ES-I3 (cell line): Measurements from ENCODE around the gene FBF1.
"Not testable (repeated sequence)": the region's sequence is repeated elsewhere in the genome, so short reads cannot be mapped to it uniquely, and the experiment has no call there.

ENCODE experiments used
- H3K36me3 ChIP-seq: 2 replicates; pipeline ENCODE4 v1.6.1; 2013; ENCODE audit warnings: mild to moderate bottlenecking, low read length, control low read depth, moderate library complexity; ENCODE audit not compliant: insufficient read depth
- H3K4me1 ChIP-seq: 2 replicates; pipeline ENCODE4 v1.6.1; 2013; ENCODE audit warnings: mild to moderate bottlenecking, control low read depth, low read length; ENCODE audit not compliant: insufficient read depth
- H3K9ac ChIP-seq: 2 replicates; pipeline ENCODE4 v1.6.1; 2013; ENCODE audit warnings: low read depth, mild to moderate bottlenecking, low read length, moderate library complexity
- H3K9me3 ChIP-seq: 2 replicates; pipeline ENCODE4 v1.6.1; 2013; ENCODE audit warnings: mild to moderate bottlenecking, low read length, moderate library complexity; ENCODE audit not compliant: control insufficient read depth, insufficient read depth

The FBF1 gene

GRCh38 chr17:75970011-75970523 is 29.2 kb upstream of the FBF1 start:
- H3K36me3 ChIP-seq = no peaks in the 10 kb centered on the region; the same call in 1 of the 2 replicates
- H3K9me3 ChIP-seq = no peaks in the 10 kb centered on the region
- H3K4me1 ChIP-seq = no peaks in the 10 kb centered on the region
- no peak overlapping the region for H3K9ac ChIP-seq

GRCh38 chr17:75969044-75969443 is 28.2 kb upstream of the FBF1 start:
- H3K9me3 ChIP-seq, H3K36me3 ChIP-seq, H3K9ac ChIP-seq, H3K4me1 ChIP-seq: not testable (repeated sequence)

GRCh38 chr17:75965468-75965867 is 24.6 kb upstream of the FBF1 start:
- Histone ChIP-seq H3K9me3 (no peaks in the 10 kb centered on the region), H3K4me1 (no peaks in the 10 kb centered on the region), H3K9ac (no peak overlapping the region), H3K36me3 (no peaks in the 10 kb centered on the region)

DNA sequence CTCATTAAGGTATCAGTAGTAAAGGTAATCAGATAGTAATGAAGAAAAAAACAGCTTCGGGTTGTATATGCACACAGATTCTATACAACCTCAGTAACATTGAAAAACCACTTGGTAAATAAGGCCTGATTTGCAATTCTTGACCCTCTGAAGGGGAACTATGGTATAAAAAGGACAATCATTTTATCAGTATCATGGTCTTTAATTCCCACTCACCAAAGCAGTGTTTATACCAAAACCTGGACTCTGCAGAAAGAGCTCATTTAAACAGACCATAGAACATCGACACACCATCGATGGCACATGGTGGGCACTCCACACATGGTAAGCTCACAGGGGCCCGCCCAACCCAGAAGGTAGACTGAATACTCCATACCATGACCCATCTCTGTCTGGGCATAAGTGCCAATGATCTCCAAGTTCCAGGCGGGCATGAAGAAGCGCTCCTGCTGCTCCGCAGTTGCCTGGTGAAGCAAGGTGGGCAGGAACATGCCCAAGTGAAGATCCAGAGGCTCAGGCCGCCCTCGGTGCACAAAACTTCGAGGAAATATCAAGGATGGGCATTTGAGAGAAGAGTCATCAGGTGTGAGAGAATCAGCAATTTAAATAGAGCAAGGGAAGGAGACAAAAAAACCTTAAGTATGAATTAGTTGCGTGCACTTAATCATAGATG is 19.1 kb upstream of the FBF1 start:
- Histone ChIP-seq H3K9me3 (no peaks in the 10 kb centered on the region), H3K9ac (no peak overlapping the region), H3K36me3 (peaks cover 7% of the 10 kb centered on the region; the same call in 1 of the 2 replicates), H3K4me1 (peaks cover 12% of the 10 kb centered on the region; the same call in 1 of the 2 replicates)

DNA sequence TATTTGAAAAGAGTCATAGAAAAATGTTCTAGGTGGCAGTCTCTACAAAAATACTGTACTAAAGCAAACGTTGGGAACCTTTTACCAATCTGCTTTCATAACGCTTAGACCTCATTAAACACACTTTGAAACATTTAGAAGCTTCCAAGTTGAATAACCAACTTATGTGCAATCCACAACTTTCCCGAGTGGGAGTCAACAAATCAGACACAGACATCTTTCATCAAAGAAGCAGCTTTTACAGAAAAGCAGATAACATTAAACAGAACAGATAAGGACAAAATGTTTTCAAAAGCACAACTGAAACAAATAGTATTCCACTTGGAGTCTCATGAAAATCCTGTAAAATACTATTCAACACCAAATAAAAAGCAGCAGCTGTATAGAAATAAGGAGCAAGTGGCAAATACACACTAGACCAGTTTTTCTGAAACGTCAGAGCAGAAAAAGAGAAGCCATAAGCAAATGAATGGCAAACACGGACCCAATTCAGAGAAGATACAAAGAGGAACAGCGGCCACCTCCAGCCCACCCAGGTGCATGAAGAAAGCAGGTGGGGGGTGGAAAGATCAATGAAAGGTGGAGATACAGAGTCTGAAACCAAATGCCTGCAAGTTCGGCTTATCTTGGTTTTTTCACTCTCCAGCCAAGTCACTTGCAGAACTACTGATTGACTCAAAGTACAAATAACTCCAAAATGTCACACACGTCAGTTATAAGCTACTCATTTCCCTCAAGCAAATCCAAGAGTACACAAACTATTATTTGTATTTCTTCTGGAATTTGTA is 18.4 kb upstream of the FBF1 start:
- peaks cover 12% of the 10 kb centered on the region; the same call in 1 of the 2 replicates for H3K4me1 ChIP-seq
- no peaks in the 10 kb centered on the region for H3K9me3 ChIP-seq
- H3K36me3 ChIP-seq = peaks cover 7% of the 10 kb centered on the region; the same call in 1 of the 2 replicates
- no peak overlapping the region for H3K9ac ChIP-seq

GRCh38 chr17:75950855-75951554 is 10.2 kb upstream of the FBF1 start:
- no peak overlapping the region for H3K9ac ChIP-seq
- H3K36me3 ChIP-seq = peaks cover 30% of the 10 kb centered on the region
- no peaks in the 10 kb centered on the region for H3K9me3 ChIP-seq
- H3K4me1 ChIP-seq = no peaks in the 10 kb centered on the region

- no peaks in the 10 kb centered on the region for H3K4me1 ChIP-seq
- peaks cover 26% of the 10 kb centered on the region for H3K36me3 ChIP-seq
- no peak overlapping the region for H3K9ac ChIP-seq
- H3K9me3 ChIP-seq = no peaks in the 10 kb centered on the region
Measured at GRCh38 chr17:75950421-75950820, 9.6 kb upstream of the FBF1 start.

DNA sequence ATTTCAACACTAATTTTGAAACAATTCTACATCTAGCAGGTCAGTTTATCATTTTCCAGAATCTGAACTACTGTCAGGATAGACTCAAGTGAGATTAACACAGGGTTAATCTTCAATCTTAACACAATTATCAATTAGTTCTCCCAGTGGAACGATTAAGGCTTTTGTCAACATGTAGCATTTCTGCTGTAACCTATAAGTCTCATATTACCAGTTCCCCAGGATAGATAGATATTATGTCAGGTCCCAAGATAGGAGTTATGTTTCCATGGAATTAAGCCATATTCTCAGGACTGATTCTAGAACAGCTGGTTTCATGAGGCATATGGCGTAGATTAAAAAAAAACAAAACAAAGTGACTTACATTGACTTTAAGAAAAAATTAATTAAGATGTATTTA is 4.4 kb upstream of the FBF1 start:
- no peaks in the 10 kb centered on the region for H3K9me3 ChIP-seq
- H3K9ac ChIP-seq = no peak overlapping the region
- H3K4me1 ChIP-seq = peaks cover 4% of the 10 kb centered on the region; the same call in 1 of the 2 replicates
- H3K36me3 ChIP-seq = peaks cover 7% of the 10 kb centered on the region

- H3K4me1 ChIP-seq = peaks cover 4% of the 10 kb centered on the region; the same call in 1 of the 2 replicates
- H3K9ac ChIP-seq = no peak overlapping the region
- no peaks in the 10 kb centered on the region for H3K36me3 ChIP-seq
- H3K9me3 ChIP-seq = no peaks in the 10 kb centered on the region
Measured at GRCh38 chr17:75943491-75943890, 2.6 kb upstream of the FBF1 start.

- no peaks in the 10 kb centered on the region for H3K36me3 ChIP-seq
Measured at GRCh38 chr17:75942473-75942872, 1.6 kb upstream of the FBF1 start.

GRCh38 chr17:75941442-75941819 is 589 bp upstream of the FBF1 start:
- Histone ChIP-seq H3K9me3 (no peaks in the 10 kb centered on the region), H3K9ac (peak overlapping the region; percentile 95; the same call in 1 of the 2 replicates), H3K4me1 (peaks cover 4% of the 10 kb centered on the region; the same call in 1 of the 2 replicates), H3K36me3 (no peaks in the 10 kb centered on the region)

More at GRCh38 chr17:75942473-75942872, 1.6 kb upstream of the FBF1 start:
- peaks cover 4% of the 10 kb centered on the region; the same call in 1 of the 2 replicates for H3K4me1 ChIP-seq
- no peaks in the 10 kb centered on the region for H3K9me3 ChIP-seq
- H3K9ac ChIP-seq = no peak overlapping the region

DNA sequence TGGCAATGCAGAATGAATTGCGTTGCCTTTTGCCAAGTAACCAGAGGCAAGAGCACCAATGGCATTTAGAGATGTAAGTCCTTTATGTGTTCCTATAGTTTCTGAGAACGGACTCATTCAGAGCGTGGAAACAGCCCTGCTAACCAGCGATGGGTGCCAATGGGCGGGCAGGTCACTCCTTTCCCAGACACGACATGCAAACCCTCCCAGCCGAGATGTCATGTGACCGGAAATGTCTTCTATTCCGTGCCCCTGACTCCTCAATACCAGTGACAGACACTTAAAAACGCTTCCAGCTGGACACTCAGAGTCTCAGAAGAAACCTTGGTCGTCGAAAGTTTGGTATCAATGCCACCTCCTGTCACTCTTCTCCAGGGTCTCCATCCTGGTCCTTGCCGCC is 3.2 kb downstream of the FBF1 start:
- Histone ChIP-seq H3K9ac (no peak overlapping the region), H3K4me1 (peaks cover 4% of the 10 kb centered on the region; the same call in 1 of the 2 replicates), H3K9me3 (no peaks in the 10 kb centered on the region), H3K36me3 (no peaks in the 10 kb centered on the region; the same call in 1 of the 2 replicates)

DNA sequence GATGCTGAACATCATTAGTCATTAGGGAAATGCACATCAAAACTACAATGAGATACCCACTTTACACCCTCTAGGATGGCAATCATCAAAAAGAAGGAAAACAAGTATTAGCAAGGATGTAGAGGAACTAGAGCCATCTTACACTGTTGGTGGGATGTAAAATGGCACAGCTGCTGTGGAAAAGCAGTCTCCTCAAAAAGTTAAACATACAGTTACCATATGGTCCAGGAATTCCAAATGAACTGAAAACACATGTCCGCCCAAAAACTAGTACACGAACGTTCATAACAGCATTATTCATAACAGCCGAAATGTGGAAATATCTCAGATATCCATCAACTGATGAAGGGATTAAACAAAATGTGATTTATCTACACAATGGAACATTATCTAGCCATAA is 7.0 kb downstream of the FBF1 start:
- Histone ChIP-seq H3K36me3 (no peaks in the 10 kb centered on the region; the same call in 1 of the 2 replicates), H3K9ac (no peak overlapping the region), H3K4me1 (no peaks in the 10 kb centered on the region), H3K9me3 (no peaks in the 10 kb centered on the region)

- Histone ChIP-seq H3K4me1 (no peaks in the 10 kb centered on the region), H3K9me3 (no peaks in the 10 kb centered on the region), H3K9ac (no peak overlapping the region), H3K36me3 (no peaks in the 10 kb centered on the region; the same call in 1 of the 2 replicates)
Measured at GRCh38 chr17:75932852-75933251, 8.0 kb downstream of the FBF1 start.
